Right forelimb (tissue), 1 donor: ENCODE measurements around the gene P2RY8.
"Not testable (repeated sequence)": the region's sequence is repeated elsewhere in the genome, so short reads cannot be mapped to it uniquely, and the experiment has no call there.

ENCODE experiments used
- DNase-seq: peaks from one replicate; pipeline ENCODE4 v3.0.0-alpha.2; 2018

Gene P2RY8

DNA sequence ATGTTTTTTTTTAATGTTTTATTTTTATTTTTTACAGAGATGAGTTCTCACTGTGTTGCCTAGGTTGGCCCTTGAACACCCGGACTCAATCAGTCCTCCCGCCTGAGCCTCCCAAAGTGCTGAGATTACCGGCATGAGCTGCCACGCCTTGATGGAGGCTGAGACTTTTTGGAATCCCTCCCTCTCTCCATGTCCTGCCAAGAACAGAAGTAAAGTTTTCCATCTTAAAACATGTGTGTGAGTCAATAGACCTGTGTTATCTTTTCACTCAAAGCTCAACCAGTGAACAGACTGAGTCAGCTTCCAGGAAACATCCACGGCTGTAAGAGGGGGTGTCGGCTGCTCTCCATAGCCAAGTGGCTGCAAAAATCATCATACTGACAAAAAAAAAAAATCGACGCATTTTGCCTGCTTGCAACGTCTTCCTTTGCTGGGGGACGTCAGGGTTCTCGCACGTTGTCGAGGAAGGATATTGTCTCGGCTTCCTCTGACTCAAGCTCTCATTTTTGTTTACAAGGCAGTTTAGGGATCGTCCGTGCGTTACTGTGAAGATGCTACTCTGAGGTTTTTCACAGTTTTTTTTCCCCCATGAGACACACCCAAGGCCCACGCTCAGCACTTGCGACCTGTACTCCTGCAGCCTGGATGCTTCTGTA is 74.3 kb downstream of the P2RY8 start:
- no peak for DNase-seq

DNA sequence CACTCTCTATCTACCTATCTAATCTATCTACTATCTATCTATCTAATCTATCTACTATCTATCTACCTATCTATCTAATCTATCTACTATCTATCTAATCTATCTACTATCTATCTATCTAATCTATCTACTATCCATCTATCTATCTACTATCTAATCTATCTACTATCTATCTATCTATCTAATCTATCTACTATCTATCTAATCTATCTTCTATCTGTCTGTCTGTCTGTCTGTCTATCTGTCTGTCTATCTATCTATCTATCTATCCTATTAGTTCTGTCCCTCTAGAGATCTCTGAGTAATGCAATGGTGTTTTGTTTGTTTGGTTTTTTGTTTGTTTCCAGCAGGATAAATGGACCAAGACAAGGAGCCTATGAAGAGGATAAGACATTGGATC is 74.9 kb downstream of the P2RY8 start:
- no peak for DNase-seq

DNA sequence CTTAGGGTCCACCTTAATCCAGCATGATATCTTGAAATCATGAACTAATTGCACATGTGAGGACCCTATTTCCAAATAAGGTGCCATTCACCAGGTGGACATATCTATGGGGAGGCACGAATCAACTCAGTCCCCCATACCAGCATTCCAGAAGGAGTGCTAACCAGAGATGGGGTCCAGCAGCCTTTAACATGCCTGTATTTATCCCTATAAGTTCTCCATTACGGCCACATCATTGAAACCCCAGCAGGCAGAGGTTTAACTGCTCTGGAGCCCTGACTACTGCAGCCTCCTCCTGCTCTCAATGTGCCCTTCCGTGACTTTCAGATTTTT is 81.1 kb downstream of the P2RY8 start:
- no peak for DNase-seq

DNA sequence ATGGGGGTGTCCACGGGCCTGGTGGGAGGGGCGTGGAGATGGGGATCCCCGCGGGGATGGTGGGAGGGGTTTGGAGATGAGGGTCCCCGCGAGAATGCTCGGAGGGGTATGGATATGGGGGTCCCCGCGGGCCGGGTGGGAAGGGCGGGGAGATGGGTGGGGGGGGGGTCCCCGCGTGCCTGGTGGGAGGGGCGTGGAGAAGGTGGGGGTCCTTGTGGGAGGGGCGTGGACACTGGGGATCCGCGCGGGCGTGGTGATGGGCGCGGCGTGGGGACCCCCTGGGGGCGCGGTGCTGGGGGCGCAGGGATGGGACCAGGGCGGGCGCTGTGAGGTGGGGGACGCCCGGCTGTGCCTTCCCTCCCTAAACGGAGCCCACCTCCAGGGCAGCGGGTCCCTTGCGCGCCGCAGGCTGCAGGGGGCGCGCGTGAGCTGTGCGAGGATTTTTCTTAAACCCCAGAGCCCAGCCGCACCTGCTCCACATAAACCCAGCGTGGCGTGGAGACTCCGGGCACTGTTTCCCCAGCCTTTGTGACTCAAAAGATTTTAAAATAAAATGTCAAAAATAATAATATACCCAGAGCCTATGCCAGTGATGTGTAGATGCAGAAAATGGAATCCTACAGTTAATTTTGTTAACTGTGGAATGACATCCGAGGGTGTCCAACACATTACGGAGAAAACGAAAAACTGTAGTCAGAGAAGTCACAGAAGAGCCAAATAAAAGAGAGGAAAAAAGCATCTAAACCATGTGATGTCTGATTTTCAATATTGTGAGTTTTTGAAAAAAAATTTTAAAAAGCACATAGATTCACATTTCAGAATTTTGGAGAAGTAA is 82.8 kb downstream of the P2RY8 start:
- peak; percentile 92 for DNase-seq

DNA sequence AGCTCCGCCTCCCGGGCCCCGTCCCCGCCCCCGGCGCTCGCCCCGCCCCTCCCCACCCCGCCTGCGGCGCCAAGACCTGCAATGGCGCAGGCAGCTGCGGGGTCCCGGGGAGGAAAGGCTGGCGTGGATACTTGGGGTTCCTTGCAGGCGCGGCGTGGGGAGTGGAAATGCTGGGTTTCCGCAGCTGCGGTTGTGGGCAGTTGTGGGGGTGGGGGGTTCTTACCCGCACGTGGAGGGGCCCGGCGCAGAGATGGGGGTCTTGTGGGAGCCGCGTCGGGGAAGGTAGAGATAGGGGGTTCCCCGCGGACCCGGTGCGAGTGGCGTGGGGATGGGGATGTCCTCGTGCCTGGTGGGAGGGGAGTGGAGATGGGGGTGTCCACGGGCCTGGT is 83.6 kb downstream of the P2RY8 start:
- no peak for DNase-seq

DNA sequence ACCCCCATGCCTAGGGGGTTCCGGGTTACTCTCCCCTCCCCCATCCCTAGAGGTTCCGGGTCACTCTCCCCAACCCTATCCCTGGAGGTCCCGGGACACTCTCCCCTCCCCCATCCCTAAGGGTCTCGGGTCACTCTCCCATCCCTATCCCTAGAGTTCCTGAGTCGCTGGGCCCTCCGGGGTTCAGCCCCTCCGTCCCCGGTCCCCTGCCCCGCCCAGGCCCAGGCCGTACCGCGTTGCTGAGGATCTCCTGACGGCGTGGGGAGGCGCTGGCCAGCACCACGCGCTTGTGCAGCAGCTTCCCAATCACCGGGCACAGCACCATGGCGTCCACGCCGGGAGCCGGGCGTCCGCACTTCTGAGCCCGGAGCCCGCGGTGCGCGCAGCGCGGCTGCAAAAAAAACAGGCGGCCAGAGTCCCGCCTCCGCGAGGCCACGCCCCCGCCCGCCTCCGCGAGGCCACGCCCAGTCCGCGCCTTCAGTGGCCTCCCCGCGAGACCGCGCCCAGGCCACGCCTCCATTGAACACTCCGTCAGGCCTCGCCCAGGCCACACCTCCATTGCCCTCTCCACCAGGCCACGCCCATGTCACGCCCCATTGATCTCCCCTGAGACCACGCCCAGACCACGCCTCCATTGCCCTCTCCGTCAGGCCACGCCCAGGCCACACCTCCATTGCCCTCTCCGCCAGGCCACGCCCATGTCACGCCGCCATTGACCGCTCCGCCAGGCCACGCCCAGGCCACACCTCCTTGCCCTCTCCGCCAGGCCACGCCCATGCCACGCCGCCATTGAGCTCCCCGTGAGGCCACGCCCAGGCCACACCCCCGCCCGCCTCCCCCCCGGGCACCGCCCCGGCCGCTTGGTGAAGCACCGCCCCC is 84.2 kb downstream of the P2RY8 start, which contains the start of gene ASMTL:
TSS of gene ASMTL (minus strand) at position 394 of the 879 bp plus-strand sequence. CDS start at position 325, 69 bp downstream.
- peak; percentile 100 for DNase-seq

DNA sequence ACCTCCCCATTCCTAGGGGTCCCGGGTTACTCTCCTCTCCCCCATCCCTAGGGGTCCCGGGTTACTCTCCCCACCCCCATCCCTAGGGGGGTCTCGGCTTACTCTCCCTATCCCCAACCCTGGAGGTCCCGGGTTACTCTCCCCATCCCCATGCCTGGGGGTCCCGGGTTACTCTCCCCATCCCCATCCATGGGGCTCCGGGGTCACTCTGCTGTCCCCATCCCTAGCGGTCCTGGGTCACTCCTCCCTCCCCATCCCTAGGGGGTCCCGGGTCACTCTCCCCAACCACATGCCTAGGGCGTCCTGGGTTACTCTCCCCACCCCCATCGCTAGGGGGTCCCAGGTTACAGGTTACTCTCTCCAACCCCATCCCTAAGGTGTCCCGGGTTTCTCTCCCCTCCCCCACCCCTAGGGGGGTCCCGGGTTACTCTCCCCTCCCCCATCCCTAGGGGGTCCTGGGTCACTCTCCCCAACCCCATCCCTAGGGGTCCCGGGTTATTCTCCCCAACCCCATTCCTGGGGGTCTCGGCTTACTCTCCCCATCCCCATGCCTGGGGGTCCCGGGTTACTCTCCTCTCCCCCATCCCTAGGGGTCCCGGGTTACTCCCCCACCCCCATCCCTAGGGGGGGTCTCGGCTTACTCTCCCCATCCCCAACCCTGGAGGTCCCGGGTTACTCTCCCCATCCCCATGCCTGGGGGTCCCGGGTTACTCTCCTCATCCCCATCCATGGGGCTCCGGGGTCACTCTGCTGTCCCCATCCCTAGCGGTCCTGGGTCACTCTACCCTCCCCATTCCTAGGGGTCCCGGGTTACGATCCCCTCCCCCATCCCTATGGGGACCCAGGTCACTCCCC is 85.1 kb downstream of the P2RY8 start:
- no peak for DNase-seq

DNA sequence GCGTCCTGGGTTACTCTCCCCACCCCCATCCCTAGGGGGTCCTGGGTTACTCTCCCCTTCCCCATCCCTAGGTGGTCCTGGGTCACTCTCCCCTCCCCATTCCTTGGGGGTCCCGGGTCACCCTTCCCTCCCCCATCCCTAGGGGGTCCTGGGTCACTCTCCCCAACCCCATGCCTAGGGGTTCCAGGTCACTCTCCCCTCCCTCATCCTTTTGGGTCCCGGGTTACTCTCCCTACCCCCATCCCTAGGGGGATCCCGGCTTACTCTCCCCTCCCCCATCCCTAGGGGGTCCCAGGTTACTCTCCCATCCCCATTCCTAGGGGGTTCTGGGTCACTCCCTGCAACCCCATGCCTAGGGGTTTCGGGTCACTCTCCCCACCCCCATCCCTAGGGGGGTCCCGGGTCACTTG is 85.7 kb downstream of the P2RY8 start:
- no peak for DNase-seq

DNA sequence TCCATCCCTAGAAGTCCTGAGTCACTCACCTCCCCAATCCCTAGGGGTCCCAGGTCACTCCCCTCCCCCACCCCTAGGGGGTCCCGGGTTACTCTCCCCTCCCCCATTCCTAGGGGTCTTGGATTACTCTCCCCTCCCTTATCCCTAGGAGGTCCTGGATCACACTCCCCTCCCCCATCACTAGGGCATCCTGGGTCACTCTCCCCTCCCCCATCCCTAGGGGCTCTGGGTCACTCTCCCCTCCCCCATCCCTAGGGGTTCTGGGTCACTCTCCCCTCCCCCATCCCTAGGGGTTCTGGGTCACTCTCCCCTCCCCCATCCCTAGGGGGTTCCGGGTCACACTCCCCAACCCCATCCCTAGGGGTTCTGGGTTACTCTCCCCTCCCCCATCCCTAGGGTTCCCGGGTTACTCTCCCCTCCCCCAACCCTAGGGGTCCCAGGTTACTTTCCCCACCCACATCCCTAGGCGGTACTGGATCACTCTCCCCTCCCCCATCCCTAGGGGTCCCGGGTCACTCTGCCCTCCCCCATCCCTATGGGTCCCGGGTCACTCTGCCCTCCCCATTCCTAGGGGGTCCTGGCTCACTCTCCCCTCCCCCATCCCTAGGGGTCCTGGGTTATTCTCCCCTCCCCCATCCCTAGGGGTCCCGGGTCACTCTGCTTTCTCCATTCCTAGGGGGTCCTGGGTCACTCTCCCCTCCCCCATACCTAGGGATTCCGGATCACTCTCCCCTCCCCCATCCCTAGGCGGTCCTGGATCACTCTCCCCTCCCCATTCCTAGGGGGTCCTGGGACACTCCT is 86.4 kb downstream of the P2RY8 start:
- no peak for DNase-seq

DNA sequence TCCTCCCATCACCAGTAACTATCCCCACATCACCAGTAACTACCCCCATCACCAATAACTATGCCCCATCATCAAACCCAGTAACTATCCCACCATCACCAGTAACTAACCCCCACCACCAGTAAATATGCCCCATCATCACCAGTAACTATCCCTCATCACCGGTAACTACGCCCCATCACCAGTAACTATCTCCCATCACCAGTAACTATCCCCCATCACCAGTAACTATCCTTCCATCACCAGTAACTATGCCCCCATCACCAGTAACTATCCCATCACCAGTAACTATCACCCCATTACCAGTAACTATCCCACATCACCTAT is 87.2 kb downstream of the P2RY8 start:
- no peak for DNase-seq

DNA sequence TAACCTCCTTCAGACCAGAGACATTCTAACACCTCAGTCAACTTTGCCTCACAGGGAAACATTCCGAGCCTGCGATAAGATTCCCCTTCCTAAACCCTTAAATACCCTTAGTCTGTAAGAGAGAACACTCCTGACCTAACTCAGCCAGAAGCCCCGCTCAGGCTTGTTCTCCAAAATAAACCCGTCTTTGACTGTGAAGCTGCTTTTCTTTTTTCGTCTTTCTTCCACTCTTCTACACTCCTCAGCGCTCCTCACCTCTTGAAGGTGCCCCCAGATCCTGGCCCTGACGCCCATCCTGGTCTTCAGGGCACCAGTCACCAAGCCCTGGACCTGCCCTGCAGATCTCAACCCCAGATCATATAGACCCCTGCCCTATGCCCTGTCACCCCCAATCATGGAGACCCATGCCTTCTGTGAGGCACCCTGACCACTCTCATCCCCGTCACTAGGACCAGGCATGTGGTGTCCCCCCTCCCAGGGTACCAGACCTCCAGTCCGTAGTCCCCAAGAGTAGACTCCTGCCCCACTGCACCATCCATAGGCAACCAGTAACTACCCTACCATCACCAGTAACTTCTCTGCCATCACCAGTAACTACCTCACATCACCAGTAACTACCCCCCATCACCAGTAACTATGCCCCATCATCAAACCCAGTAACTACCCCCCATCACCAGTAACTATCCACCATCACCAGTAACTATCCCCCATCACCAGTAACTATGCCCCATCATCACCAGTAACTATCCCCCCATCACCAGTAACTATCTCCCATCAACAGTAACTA is 87.8 kb downstream of the P2RY8 start:
- DNase-seq: no peak

DNA sequence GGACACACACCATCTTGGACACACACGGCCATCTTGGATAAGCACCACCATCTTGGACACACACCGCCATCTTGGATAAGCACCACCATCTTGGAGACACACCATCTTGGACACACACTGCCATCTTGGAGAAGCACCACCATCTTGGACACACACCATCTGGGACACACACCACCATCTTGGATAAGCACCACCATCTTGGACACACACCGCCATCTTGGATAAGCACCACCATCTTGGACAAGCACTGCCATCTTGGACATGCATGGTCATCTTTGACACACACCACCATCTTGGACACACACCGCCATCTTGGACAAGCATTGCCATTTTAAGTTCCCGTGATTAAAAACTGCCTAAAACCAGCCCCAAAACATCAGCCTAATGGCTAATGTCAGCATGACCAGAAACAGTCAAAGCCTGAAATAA is 88.4 kb downstream of the P2RY8 start:
- not testable (repeated sequence) for DNase-seq

DNA sequence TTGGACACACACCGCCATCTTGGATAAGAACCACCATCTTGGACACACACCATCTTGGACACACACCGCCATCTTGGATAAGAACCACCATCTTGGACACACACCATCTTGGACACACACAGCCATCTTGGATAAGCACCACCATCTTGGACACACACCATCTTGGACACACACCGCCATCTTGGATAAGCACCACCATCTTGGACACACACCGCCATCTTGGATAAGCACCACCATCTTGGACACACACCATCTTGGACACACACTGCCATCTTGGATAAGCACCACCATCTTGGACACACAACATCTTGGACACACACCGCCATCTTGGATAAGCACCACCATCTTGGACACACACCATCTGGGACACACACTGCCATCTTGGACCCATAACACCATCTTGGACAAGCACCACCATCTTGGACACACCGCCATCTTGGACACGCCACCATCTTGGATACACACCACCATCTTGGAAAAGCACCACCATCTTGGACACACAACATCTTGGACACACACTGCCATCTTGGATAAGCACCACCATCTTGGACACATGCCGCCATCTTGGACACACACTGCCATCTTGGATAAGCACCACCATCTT is 88.9 kb downstream of the P2RY8 start:
- DNase-seq: not testable (repeated sequence)

DNA sequence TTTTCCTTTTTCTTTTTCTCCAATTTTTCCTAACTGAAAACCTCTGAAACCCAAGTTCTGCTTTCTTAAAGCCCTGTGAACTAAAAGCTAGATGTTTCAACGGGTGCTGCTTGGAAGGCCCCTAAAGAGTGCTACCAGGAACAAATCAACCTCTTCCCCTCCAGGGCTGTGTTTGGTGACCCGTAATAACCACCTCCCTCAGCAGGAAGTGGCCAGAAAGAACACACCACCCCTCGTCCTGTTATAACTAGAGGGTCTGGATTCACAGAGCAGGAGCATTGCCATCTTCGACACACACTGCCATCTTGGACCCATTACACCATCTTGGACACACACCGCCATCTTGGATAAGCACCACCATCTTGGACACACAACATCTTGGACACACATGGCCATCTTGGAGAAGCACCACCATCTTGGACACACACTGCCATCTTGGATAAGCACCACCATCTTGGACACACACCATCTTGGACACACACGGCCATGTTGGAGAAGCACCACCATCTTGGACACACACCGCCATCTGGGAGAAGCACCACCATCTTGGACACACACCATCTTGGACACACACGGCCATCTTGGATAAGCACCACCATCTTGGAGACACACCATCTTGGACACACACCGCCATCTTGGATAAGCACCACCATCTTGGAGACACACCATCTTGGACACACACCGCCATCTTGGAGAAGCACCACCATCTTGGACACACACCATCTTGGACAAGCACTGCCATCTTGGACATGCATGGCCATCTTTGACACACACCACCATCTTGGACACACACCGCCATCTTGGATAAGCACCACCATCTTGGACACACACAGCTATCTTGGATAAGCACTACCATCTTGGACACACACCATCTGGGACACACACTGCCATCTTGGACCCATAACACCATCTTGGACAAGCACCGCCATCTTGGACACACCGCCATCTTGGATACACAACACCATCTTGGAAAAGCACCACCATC is 89.7 kb downstream of the P2RY8 start:
- peak; percentile 31 for DNase-seq

DNA sequence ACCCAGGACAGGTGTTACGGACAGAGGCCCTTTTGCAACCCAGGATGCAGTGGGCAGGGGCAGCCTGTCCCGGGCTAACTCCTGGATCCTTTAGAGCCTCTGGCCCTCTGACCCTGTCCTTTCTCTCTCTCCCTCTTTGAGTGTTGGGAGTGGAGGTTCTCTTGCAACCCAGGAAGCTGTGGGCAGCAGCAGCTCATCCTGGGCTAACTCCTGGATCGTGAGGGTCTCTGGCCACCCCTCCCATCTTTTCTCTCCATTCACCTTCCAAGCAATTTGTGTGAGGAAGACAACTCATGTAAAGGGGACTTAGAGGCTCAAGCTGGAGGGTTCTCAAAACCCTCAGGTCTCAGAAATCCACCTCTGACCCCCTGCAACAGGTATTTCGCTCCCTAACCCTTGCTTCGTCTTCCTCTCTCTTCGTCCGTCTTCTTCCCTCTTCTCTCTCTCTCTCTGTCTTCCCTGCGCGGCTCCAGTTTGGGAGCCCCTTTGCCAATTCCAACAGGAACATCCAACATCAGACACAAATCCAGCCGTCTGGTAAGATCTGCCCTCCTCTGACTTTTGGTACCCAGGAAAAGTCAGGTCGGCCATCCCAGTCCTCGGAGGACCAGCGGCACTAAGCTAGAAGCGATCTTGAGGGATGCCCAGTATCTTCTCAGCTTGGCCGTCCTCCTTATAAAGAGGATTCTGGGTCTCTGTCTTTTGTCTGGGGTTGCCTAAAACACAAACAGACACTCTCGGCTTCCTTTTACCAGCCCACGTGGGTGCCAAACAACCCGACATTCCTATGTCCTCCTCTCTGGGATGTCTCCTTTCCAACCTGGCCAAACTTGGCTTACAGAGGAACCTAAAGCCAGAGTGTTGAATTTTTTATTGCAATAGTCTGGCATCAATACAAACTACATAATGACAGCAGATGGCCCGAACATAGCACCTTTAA is 92.2 kb downstream of the P2RY8 start:
- peak; percentile 23 for DNase-seq

DNA sequence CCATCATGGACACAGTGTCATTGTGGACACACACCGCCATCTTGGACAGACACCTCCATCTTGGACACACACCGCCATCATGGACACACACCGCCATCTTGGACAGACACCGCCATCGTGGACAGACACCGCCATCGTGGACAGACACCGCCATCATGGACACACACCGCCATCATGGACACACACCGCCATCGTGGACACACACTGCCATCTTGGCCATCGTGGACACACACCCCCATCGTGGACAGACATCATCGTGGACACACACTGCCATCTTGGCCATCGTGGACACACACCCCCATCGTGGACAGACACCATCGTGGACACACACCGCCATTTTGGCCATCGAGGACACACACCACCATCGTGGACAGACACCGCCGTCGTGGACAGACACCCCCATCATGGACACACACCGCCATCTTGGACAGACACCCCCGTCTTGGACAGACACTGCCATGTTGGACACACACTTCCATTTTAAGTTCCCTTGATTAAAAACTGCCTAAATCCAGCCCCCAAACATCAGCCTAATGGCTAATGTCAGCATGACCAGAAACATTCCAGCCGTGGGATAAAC is 93.4 kb downstream of the P2RY8 start:
- DNase-seq: peak; percentile 28

DNA sequence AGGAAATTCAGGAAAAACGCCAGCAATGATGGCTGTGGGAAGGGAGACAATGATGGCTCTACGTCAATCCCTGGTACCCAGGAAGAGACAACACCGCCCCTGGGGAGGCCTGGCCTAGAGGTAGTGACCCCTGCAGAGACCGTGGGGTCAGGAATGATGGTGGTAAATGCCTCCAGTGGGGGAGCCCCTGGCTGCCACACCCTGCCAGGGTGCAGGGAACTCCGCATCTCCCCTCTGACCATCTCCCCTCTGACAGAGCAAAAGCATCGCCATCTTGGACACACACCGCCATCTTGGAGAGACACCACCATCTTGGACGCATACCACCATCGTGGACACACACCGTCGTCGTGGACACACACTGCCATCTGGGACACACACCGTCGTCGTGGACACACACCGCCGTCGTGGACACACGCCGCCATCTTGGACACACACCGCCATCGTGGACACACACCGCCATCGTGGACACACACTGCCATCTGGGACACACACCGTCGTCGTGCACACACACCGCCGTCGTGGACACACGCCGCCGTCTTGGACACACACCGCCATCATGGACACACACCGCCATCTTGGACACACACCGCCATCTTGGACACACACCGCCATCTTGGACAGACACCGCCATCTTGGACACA is 94.1 kb downstream of the P2RY8 start:
- DNase-seq: peak; percentile 32
